H1 (cell line): Measurements from ENCODE around the gene SERPING1. TPM values are rescaled to one million over a fixed set of nuclear protein-coding genes. Genes with fewer than 3 reads are reported as not detected.

Experiments used
- ASH2L ChIP-seq: fragments of 200-600, 300-600 bp; sonication (generic); IDR thresholded peaks from one replicate; pipeline ENCODE4 v1.7.1; 2017; ENCODE audit warnings: low read length
- CBX5 ChIP-seq: fragments of 300-800, 300-1000 bp; sonication (generic); IDR thresholded peaks from 2 replicates; pipeline ENCODE4 v1.7.1; 2016; ENCODE audit warnings: antibody characterized with exemption, low read length, low read depth
- CBX8 ChIP-seq: fragments of 300-800, 300-1000 bp; sonication (generic); IDR thresholded peaks from 2 replicates; pipeline ENCODE4 v1.7.1; 2016; ENCODE audit warnings: low read depth, low read length, borderline replicate concordance
- CREB1 ChIP-seq: IDR thresholded peaks from 2 replicates; pipeline ENCODE4 v1.6.1; 2012; ENCODE audit warnings: inconsistent platforms
- CTBP2 ChIP-seq: IDR thresholded peaks from 2 replicates; pipeline ENCODE4 v1.7.0; 2011; ENCODE audit warnings: borderline replicate concordance, mild to moderate bottlenecking, moderate library complexity, mixed read lengths, low read length; ENCODE audit not compliant: insufficient read depth, insufficient read length
- HDAC2 ChIP-seq, 2 experiments: fragments of 300-600 bp in 1 of 2; sonication (generic) in 1 of 2; IDR thresholded peaks; 2 replicates each; pipeline ENCODE4 v1.6.1; 2011 to 2012; ENCODE audit warnings: low read depth in 2 of 2, low read length in 2 of 2, mild to moderate bottlenecking in 2 of 2, moderate library complexity in 2 of 2, borderline replicate concordance in 1 of 2, inconsistent platforms in 1 of 2
- KDM4A ChIP-seq: IDR thresholded peaks from one replicate; pipeline ENCODE4 v1.7.1; 2012; ENCODE audit warnings: low read depth, mild to moderate bottlenecking, moderate library complexity, low read length, inconsistent platforms; ENCODE audit not compliant: severe bottlenecking
- KDM5A ChIP-seq: fragments of 200-600 bp; IDR thresholded peaks from 2 replicates; pipeline ENCODE4 v1.7.1; 2012; ENCODE audit warnings: mild to moderate bottlenecking, low read length, inconsistent platforms, mixed read lengths
- POLR2AphosphoS5 ChIP-seq: IDR thresholded peaks from 2 replicates; pipeline ENCODE4 v1.6.1; 2011; ENCODE audit warnings: low read depth, low read length
- RAD21 ChIP-seq, 2 experiments: IDR thresholded peaks in 1 of 2; conservative IDR thresholded peaks in 1 of 2; 2 replicates each; pipeline ENCODE4 v1.6.1; 2011; ENCODE audit warnings: low read depth in 2 of 2, low read length in 2 of 2, improper control_type of control experiment in 1 of 2, inconsistent platforms in 1 of 2, mild to moderate bottlenecking in 1 of 2, moderate library complexity in 1 of 2
- RXRA ChIP-seq: IDR thresholded peaks from 2 replicates; pipeline ENCODE4 v1.6.1; 2011; ENCODE audit warnings: low read depth, mild to moderate bottlenecking, low read length, moderate library complexity; ENCODE audit not compliant: insufficient read depth
- SRF ChIP-seq: IDR thresholded peaks from 2 replicates; pipeline ENCODE4 v1.6.1; 2011; ENCODE audit warnings: mild to moderate bottlenecking, low read depth, low read length, moderate library complexity
- TAF1 ChIP-seq: IDR thresholded peaks from 2 replicates; pipeline ENCODE4 v1.6.1; 2011; ENCODE audit warnings: mild to moderate bottlenecking, low read depth, low read length
- YY1 ChIP-seq: IDR thresholded peaks from 2 replicates; pipeline ENCODE4 v1.6.1; 2011; ENCODE audit warnings: low read depth, mild to moderate bottlenecking, low read length
- polyA plus RNA-seq, 7 experiments: library from polyadenylated mRNA; depleted of rRNA in 3 of 7; stranded (reverse) in 5 of 7; unstranded in 2 of 7; fragments of >200 nt in 5 of 7; fragments of 200-250 nt in 2 of 7; gene quantifications; 1 replicate in 5 of 7; 2 replicates in 1 of 7; 4 replicates in 1 of 7; pipeline versions ENCODE4 v1.2.1 to v1.2.3, GENCODE V29; 2011 to 2013; ENCODE audit warnings: missing spikeins in 2 of 7, mixed read lengths in 2 of 7
- total RNA-seq: library from RNA; stranded (reverse); fragmentation: NEBNext Ultra II Directional; extraction: Animal tissue kit (Norgen Biotek cat#: 25700); gene quantifications from 2 replicates; pipeline ENCODE4 v1.2.1, GENCODE V29; 2021
- TF ChIP-seq, protein P1 (sequence below): IDR thresholded peaks from 2 replicates; pipeline ENCODE4 v1.6.1; 2012; ENCODE audit warnings: low read length, inconsistent platforms

Gene SERPING1
- total and polyA plus RNA-seq, 2 of the 8 experiments (the other 6 are each of a cell fraction or from before 2014, with no cell fraction given): 50.9 to 54.8 TPM

DNA sequence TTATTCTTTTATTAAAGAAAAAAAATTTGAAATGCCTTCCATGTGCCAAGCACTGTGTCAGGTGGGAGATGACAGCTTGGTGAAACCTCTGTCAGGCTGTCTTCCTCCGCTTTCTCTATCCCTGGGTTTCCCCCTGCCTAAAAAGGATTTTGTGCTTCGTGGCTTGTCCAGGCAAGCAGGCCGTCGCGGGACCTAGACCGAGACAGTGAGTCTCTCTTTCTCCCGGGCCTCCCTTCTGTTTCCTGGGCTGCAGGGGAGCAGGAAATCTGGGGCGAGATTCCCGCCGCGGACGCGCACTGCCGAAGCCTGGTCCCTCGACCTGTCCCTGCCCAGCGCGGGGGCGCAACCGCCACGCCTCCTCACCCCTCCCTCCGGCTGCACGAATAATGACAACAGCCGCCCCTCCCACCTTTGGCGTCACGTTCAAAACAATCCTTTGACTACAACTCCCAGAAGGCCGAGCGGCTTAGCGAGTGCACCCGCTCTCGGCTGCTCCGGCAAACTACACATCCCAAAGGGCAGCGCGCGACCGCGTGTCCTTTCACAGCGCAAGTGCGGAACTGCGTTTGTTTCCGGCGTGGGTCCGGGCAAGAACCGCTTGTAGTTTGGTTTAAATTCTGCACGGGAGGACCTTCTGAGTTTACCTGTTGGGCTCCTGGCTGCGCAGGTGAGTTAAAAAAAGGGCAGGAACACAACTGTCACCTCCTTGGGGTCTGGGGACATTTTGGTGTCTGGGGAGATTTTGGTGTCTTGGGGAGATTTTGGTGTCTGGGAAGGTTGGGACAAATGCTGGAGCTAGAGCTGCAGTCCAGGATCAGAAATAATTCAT, 59.9 kb downstream of the SERPING1 start, which contains the start of gene CLP1 (continued):
- TF ChIP-seq TAF1 (peak; percentile 68), RXRA (no peak), CBX8 (no peak), CBX5 (no peak), RAD21 (IDR thresholded peaks at IDR 0.05 in 1 of 2, conservative IDR thresholded peaks at IDR 0.05 in 1 of 2; ENCODE audit: low read depth in 2 of 2, low read length in 2 of 2) (0 out of 4 replicates have a peak, but pooled peaks of 1 of the 2 experiments have one; percentile 3), CTBP2 (no peak), YY1 (no peak), KDM4A (peak; percentile 96), POLR2AphosphoS5 (peak; percentile 20; the same call in 1 of the 2 replicates), HDAC2 (IDR thresholded peaks at IDR 0.05; ENCODE audit: borderline replicate concordance in 1 of 2, low read depth in 2 of 2, low read length in 2 of 2) (peak in 1 of 2 experiments; percentile 62; a peak in 1 of 4 replicates), KDM5A (no peak), CREB1 (peak; percentile 88), ASH2L (peak; percentile 55), SRF (no peak)
- TF ChIP-seq, protein P1, sequence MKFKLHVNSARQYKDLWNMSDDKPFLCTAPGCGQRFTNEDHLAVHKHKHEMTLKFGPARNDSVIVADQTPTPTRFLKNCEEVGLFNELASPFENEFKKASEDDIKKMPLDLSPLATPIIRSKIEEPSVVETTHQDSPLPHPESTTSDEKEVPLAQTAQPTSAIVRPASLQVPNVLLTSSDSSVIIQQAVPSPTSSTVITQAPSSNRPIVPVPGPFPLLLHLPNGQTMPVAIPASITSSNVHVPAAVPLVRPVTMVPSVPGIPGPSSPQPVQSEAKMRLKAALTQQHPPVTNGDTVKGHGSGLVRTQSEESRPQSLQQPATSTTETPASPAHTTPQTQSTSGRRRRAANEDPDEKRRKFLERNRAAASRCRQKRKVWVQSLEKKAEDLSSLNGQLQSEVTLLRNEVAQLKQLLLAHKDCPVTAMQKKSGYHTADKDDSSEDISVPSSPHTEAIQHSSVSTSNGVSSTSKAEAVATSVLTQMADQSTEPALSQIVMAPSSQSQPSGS: 0 out of 2 replicates have a peak, but pooled peaks have one; percentile 29
